ENCODE data around the gene SNTB2. TPM values are rescaled to one million over a fixed set of nuclear protein-coding genes. Genes with fewer than 3 reads are reported as not detected.

SNTB2 gene
- total and polyA plus RNA-seq, 2 of the 8 experiments (the other 6 are each of a cell fraction or from before 2014, with no cell fraction given): 6.0 to 16.1 TPM

DNA sequence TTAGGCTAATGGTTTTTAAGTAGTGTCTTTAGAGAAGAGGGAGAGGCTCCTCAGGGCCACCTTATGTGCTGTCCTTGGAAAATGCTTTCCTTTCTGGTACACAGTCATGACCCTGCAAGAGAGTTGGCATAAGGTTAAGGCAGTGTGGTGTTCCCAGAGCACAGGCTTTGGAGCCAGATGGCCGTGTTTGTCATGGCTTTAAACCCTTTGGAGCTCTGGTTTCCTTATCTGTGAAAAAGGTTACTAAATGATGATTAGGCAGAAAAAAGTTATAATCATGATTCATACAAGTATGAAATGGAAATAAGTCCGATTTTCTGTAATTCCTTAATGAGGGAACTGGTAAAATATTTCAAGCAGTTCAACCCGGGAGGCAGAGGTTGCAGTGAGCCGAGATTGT, 41.3 kb upstream of the SNTB2 start:
- H3K4me3 ChIP-seq (ENCODE audit: extremely low read depth in 1 of 4, insufficient read depth in 2 of 4, low read depth in 3 of 4, low read length in 4 of 4): no peak overlapping the region
- H3K4me1 ChIP-seq (replicated peaks in 1 of 4; ENCODE audit: control insufficient read depth in 3 of 4, insufficient read depth in 4 of 4, low read length in 3 of 4): no peaks in the 10 kb centered on the region
- peaks cover 3 to 5% of the 10 kb centered on the region in 2 experiments for H4K20me1 ChIP-seq (replicated peaks in 1 of 2; ENCODE audit: control insufficient read depth in 1 of 2, insufficient read depth in 2 of 2, low read length in 2 of 2)
- H2BK20ac ChIP-seq (ENCODE audit: low read length): no peak overlapping the region
- no peak overlapping the region for H2BK120ac ChIP-seq (replicated peaks; ENCODE audit: low read depth, low read length)
- H3K27ac ChIP-seq (ENCODE audit: low read depth, low read length): no peak overlapping the region
- no peak overlapping the region for H3K14ac ChIP-seq (ENCODE audit: insufficient read length)
- ChIA-PET POLR2A (ENCODE audit: partially characterized antibody) (interaction anchor here (1.7 kb wide), 1 partner anchor 12 kb away, joined by 3 read pairs; no protein-coding TSS in a partner anchor), CTCF (ENCODE audit: partially characterized antibody) (interaction anchor here (0.9 to 1.3 kb wide), 2 partner anchors 14 to 151 kb away, joined by 3 read pairs; no protein-coding TSS in a partner anchor)
- FAIRE-seq: no peak
- no peaks in the 10 kb centered on the region; the same call in 1 of the 2 replicates for H3K79me1 ChIP-seq (ENCODE audit: low read depth, low read length)
- no peaks in the 10 kb centered on the region for H3K9me3 ChIP-seq (ENCODE audit: insufficient read depth in 2 of 2, low read depth in 1 of 2, low read length in 1 of 2)
- no peak overlapping the region for H4K8ac ChIP-seq (ENCODE audit: extremely low read depth, insufficient read depth, low read length)
- no peak overlapping the region for H3K9ac ChIP-seq (replicated peaks in 1 of 4; ENCODE audit: extremely low read depth in 1 of 4, low read depth in 3 of 4, low read length in 3 of 4)
- H4K5ac ChIP-seq (ENCODE audit: insufficient read length, low read depth, low read length): no peak overlapping the region
- no peak for DNase-seq (ENCODE audit: low read depth in 1 of 2, low spot score in 2 of 2)
- no peak overlapping the region for H2BK5ac ChIP-seq (ENCODE audit: low read depth, low read length)
- no peak overlapping the region for H2BK12ac ChIP-seq (ENCODE audit: low read depth, low read length)
- no peaks in the 10 kb centered on the region for H3K27me3 ChIP-seq (replicated peaks in 1 of 4; ENCODE audit: control insufficient read depth in 3 of 4, extremely low read depth in 1 of 4, insufficient read depth in 3 of 4, low read length in 3 of 4)
- H4K91ac ChIP-seq (replicated peaks; ENCODE audit: insufficient read length, low read length): no peak overlapping the region
- no peak overlapping the region for H2BK15ac ChIP-seq (ENCODE audit: low read length)
- peaks cover 0 to 7% of the 10 kb centered on the region in 2 experiments; a peak in 1 of 4 replicates for H3K79me2 ChIP-seq (ENCODE audit: control insufficient read depth in 1 of 2, insufficient read depth in 2 of 2, low read length in 2 of 2)
- no peak overlapping the region for H3K56ac ChIP-seq (replicated peaks; ENCODE audit: insufficient read length, low read depth, low read length)
- no peak overlapping the region for H3K23ac ChIP-seq (ENCODE audit: insufficient read length)
- H3K18ac ChIP-seq (ENCODE audit: extremely low read depth, low read length): no peak overlapping the region
- no peak overlapping the region for H3K4me2 ChIP-seq (ENCODE audit: insufficient read depth in 1 of 2, low read depth in 2 of 2, low read length in 2 of 2)
- H2AK5ac ChIP-seq (ENCODE audit: low read depth, low read length): no peak overlapping the region
- 90% methylated on average over 4 of the region's 4 CpGs; no CpG with 5 or more reads in 1 of the 2 experiments for WGBS, 2 experiments (ENCODE audit: extremely low coverage in 1 of 2, insufficient coverage in 1 of 2, insufficient read length in 1 of 2, insufficient replicate concordance in 2 of 2, low coverage in 1 of 2, low lambda C conversion rate in 2 of 2, missing lambda C conversion rate in 1 of 2)
- no peak overlapping the region for H3K4ac ChIP-seq (replicated peaks; ENCODE audit: insufficient read length, low read depth, low read length)
- H3K36me3 ChIP-seq (ENCODE audit: control insufficient read depth in 2 of 4, insufficient read depth in 4 of 4, low read length in 3 of 4): peaks cover 22 to 55% (median 46%) of the 10 kb centered on the region in 4 experiments
- no peak overlapping the region for H2AFZ ChIP-seq (ENCODE audit: low read length)
- no peaks in the 10 kb centered on the region for H3K23me2 ChIP-seq (ENCODE audit: low read depth, low read length)
- no peak for TF ChIP-seq BRCA1 (IDR thresholded peaks at IDR 0.05; ENCODE audit: low read depth, low read length)
- TF ChIP-seq SP4 (IDR thresholded peaks at IDR 0.05; ENCODE audit: low read length): no peak
- TF ChIP-seq TCF12 (IDR thresholded peaks at IDR 0.05; ENCODE audit: low read depth, low read length): no peak
- TF ChIP-seq ZNF274 (IDR thresholded peaks at IDR 0.05; ENCODE audit: borderline replicate concordance, extremely low read depth, low read length): no peak
- TF ChIP-seq KDM5A (IDR thresholded peaks at IDR 0.05; ENCODE audit: low read length): no peak
- no peak for TF ChIP-seq EP300 (IDR thresholded peaks at IDR 0.05; ENCODE audit: borderline replicate concordance in 1 of 2, low read depth in 2 of 2, low read length in 2 of 2)
- no peak for TF ChIP-seq SP1 (IDR thresholded peaks at IDR 0.05; ENCODE audit: low read depth, low read length)
- TF ChIP-seq BACH1 (IDR thresholded peaks at IDR 0.05; ENCODE audit: low read length): no peak
- no peak for TF ChIP-seq RXRA (IDR thresholded peaks at IDR 0.05; ENCODE audit: insufficient read depth, low read depth, low read length)
- no peak for TF ChIP-seq TAF1 (IDR thresholded peaks at IDR 0.05; ENCODE audit: low read depth, low read length)
- TF ChIP-seq, protein P1, sequence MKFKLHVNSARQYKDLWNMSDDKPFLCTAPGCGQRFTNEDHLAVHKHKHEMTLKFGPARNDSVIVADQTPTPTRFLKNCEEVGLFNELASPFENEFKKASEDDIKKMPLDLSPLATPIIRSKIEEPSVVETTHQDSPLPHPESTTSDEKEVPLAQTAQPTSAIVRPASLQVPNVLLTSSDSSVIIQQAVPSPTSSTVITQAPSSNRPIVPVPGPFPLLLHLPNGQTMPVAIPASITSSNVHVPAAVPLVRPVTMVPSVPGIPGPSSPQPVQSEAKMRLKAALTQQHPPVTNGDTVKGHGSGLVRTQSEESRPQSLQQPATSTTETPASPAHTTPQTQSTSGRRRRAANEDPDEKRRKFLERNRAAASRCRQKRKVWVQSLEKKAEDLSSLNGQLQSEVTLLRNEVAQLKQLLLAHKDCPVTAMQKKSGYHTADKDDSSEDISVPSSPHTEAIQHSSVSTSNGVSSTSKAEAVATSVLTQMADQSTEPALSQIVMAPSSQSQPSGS (IDR thresholded peaks at IDR 0.05; ENCODE audit: low read length): no peak
- TF ChIP-seq CTBP2 (IDR thresholded peaks at IDR 0.05; ENCODE audit: borderline replicate concordance, insufficient read depth, insufficient read length, low read length): no peak
